Hepatocyte (in vitro differentiated cells): ENCODE measurements around the gene SYT1. TPM values are rescaled to one million over a fixed set of nuclear protein-coding genes. Genes with fewer than 3 reads are reported as not detected.
"Not testable (repeated sequence)": the region's sequence is repeated elsewhere in the genome, so short reads cannot be mapped to it uniquely, and the experiment has no call there.

ENCODE experiments used
- DNase-seq: peaks from one replicate; pipeline ENCODE4 v3.0.0-alpha.2; 2016; ENCODE audit warnings: low spot score
- H2AFZ ChIP-seq: fragments of 200-600 bp; sonication (generic); 2 replicates; pipeline ENCODE4 v1.6.0; 2016; ENCODE audit warnings: antibody characterized with exemption, mild to moderate bottlenecking
- H3K27ac ChIP-seq: fragments of 200-600 bp; sonication (generic); 2 replicates; pipeline ENCODE4 v1.5.1; 2016; ENCODE audit warnings: mild to moderate bottlenecking
- H3K27me3 ChIP-seq: fragments of 200-600 bp; sonication (generic); 2 replicates; pipeline ENCODE4 v1.6.1; 2016
- H3K36me3 ChIP-seq: fragments of 200-600 bp; sonication (generic); replicated peaks from 2 replicates; pipeline ENCODE4 v1.5.1; 2016; ENCODE audit warnings: low read depth; ENCODE audit not compliant: insufficient read depth
- H3K4me1 ChIP-seq: fragments of 200-600 bp; sonication (generic); 2 replicates; pipeline ENCODE4 v1.5.1; 2016; ENCODE audit warnings: mild to moderate bottlenecking, moderate library complexity; ENCODE audit not compliant: insufficient read depth
- H3K4me2 ChIP-seq: fragments of 200-600 bp; sonication (generic); 2 replicates; pipeline ENCODE4 v1.6.0; 2016
- H3K4me3 ChIP-seq: fragments of 200-600 bp; sonication (generic); 2 replicates; pipeline ENCODE4 v1.5.1; 2016; ENCODE audit warnings: mild to moderate bottlenecking
- H3K79me2 ChIP-seq: fragments of 200-600 bp; sonication (generic); 2 replicates; pipeline ENCODE4 v1.6.0; 2017; ENCODE audit warnings: mild to moderate bottlenecking
- H3K9me2 ChIP-seq: fragments of 200-600 bp; sonication (generic); replicated peaks from 2 replicates; pipeline ENCODE4 v1.6.0; 2017; ENCODE audit warnings: mild to moderate bottlenecking; ENCODE audit not compliant: insufficient read depth
- H3K9me3 ChIP-seq: fragments of 200-600 bp; sonication (generic); 2 replicates; pipeline ENCODE4 v1.5.1; 2016; ENCODE audit warnings: low read depth, mild to moderate bottlenecking
- H4K20me1 ChIP-seq: fragments of 200-600 bp; sonication (generic); 2 replicates; pipeline ENCODE4 v1.6.0; 2016; ENCODE audit warnings: mild to moderate bottlenecking; ENCODE audit not compliant: insufficient read depth, poor library complexity, severe bottlenecking
- CTCF ChIP-seq: fragments of 200-600 bp; sonication (generic); IDR thresholded peaks from 2 replicates; pipeline ENCODE4 v1.5.1; 2016; ENCODE audit warnings: antibody characterized with exemption, mild to moderate bottlenecking; ENCODE audit not compliant: poor library complexity
- EZH2 ChIP-seq: fragments of 200-600 bp; sonication (generic); IDR thresholded peaks from 2 replicates; pipeline ENCODE4 v1.6.1; 2016; ENCODE audit warnings: antibody characterized with exemption, mild to moderate bottlenecking, borderline replicate concordance
- EZH2phosphoT487 ChIP-seq: fragments of 200-600 bp; sonication (generic); IDR thresholded peaks from one replicate; pipeline ENCODE4 v1.6.1; 2018; ENCODE audit warnings: antibody characterized with exemption, mild to moderate bottlenecking, low read depth, moderate library complexity; ENCODE audit not compliant: unreplicated experiment, severe bottlenecking
- WGBS: methylation state at CpG from one replicate; pipeline ENCODE4 v1.1.6; 2016; ENCODE audit warnings: low lambda C conversion rate; ENCODE audit errors: missing lambda C conversion rate; 5-methylcytosine and 5-hydroxymethylcytosine counted together
- polyA plus RNA-seq: library from polyadenylated mRNA; unstranded; fragments of >200 nt; fragmentation: Nextera tagmentation; extraction: Ambion mirVana; gene quantifications from 2 replicates; pipeline ENCODE4 v1.2.1, GENCODE V29; 2016
- total RNA-seq: library from RNA; depleted of rRNA; stranded (reverse); fragments of >200 nt; gene quantifications from 2 replicates; pipeline ENCODE4 v1.2.3, GENCODE V29; 2014

The SYT1 gene
- total and polyA plus RNA-seq, 2 experiments from 2014 or later = 1.3 to 2.5 TPM

- Histone ChIP-seq H3K36me3 (no peaks in the 10 kb centered on the region), H3K27ac (no peak overlapping the region), H3K27me3 (no peaks in the 10 kb centered on the region), H3K9me3 (no peaks in the 10 kb centered on the region), H3K9me2 (no peaks in the 10 kb centered on the region), H2AFZ (no peak overlapping the region), H4K20me1 (no peaks in the 10 kb centered on the region), H3K79me2 (no peaks in the 10 kb centered on the region), H3K4me1 (no peaks in the 10 kb centered on the region), H3K4me2 (no peak overlapping the region), H3K4me3 (no peak overlapping the region)
- DNase-seq = no peak
- TF ChIP-seq EZH2 (no peak), EZH2phosphoT487 (no peak), CTCF (no peak)
Measured at GRCh38 chr12:78824918-78825317, 39.7 kb upstream of the SYT1 start.

DNA sequence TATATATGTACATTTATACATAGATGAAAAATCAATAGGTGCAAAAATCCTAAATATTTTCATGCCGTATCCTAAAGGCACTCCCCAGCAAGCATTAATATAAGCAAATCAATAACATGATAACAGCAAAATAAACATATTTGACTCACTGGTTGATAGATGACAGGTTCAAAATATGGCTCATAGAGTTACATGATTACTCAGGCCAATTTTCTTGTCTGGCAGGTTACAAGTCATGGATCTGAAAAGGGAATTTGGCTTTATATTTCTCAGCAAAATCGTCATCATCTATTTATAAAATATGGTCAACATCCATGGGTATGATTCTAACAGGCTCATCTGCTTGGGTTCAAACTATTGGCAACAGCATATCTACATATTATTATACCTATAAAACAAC lies 34.9 kb upstream of the SYT1 start:
- TF ChIP-seq CTCF = no peak
- no peak for TF ChIP-seq EZH2phosphoT487
- no peak for TF ChIP-seq EZH2
- no peak overlapping the region for H3K27ac ChIP-seq
- H4K20me1 ChIP-seq = no peaks in the 10 kb centered on the region
- 79% methylated on average over 2 of the region's 2 CpGs for WGBS
- H3K4me2 ChIP-seq = no peak overlapping the region
- no peaks in the 10 kb centered on the region for H3K9me2 ChIP-seq
- no peaks in the 10 kb centered on the region for H3K9me3 ChIP-seq
- H2AFZ ChIP-seq = no peak overlapping the region
- H3K27me3 ChIP-seq = no peaks in the 10 kb centered on the region
- H3K79me2 ChIP-seq = no peaks in the 10 kb centered on the region
- H3K4me3 ChIP-seq = no peak overlapping the region
- H3K4me1 ChIP-seq = no peaks in the 10 kb centered on the region
- no peak for DNase-seq
- no peaks in the 10 kb centered on the region for H3K36me3 ChIP-seq

DNA sequence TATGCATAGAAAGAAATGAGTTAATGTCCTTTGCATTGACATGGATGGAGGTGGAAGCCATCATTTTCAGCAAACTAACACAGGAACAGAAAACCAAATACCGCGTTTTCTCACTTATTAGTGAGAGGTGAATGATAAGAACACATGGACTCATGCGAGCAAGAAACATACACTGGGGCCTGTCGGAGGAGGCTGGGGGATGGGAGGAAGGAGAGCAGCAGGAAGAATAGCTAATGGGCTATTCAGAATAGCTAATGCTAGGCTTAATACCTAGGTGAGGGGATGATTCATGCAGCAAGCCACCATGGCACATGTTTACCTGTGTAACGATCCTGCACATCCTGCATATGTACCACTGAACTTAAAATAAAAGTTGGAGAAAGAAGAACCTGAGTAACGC lies 29.1 kb upstream of the SYT1 start:
- no peak for DNase-seq
- Histone ChIP-seq H3K9me3 (no peaks in the 10 kb centered on the region), H3K4me3 (no peak overlapping the region), H4K20me1 (no peaks in the 10 kb centered on the region), H3K4me1 (no peaks in the 10 kb centered on the region), H3K79me2 (no peaks in the 10 kb centered on the region), H3K27me3 (no peaks in the 10 kb centered on the region), H3K36me3 (no peaks in the 10 kb centered on the region), H3K4me2 (no peak overlapping the region), H3K9me2 (no peaks in the 10 kb centered on the region), H3K27ac (no peak overlapping the region), H2AFZ (no peak overlapping the region)
- no peak for TF ChIP-seq EZH2phosphoT487
- no peak for TF ChIP-seq CTCF
- TF ChIP-seq EZH2 = no peak
- 85% methylated on average over 6 of the region's 6 CpGs for WGBS

GRCh38 chr12:78840518-78841019 lies 24.0 kb upstream of the SYT1 start:
- H3K27me3 ChIP-seq, DNase-seq, H3K36me3 ChIP-seq, H3K4me3 ChIP-seq, H3K79me2 ChIP-seq, H4K20me1 ChIP-seq, H3K9me3 ChIP-seq, H3K27ac ChIP-seq, H3K4me2 ChIP-seq, H3K9me2 ChIP-seq, H3K4me1 ChIP-seq, H2AFZ ChIP-seq: not testable (repeated sequence)
- 82% methylated on average over 7 of the region's 7 CpGs for WGBS
